ENCODE data around the gene WIPF3. TPM values are rescaled to one million over a fixed set of nuclear protein-coding genes. Genes with fewer than 3 reads are reported as not detected.

WIPF3 gene
- total and polyA plus RNA-seq, 2 donors (not counting 1 experiment from before 2014, with no cell fraction given): not detected

DNA sequence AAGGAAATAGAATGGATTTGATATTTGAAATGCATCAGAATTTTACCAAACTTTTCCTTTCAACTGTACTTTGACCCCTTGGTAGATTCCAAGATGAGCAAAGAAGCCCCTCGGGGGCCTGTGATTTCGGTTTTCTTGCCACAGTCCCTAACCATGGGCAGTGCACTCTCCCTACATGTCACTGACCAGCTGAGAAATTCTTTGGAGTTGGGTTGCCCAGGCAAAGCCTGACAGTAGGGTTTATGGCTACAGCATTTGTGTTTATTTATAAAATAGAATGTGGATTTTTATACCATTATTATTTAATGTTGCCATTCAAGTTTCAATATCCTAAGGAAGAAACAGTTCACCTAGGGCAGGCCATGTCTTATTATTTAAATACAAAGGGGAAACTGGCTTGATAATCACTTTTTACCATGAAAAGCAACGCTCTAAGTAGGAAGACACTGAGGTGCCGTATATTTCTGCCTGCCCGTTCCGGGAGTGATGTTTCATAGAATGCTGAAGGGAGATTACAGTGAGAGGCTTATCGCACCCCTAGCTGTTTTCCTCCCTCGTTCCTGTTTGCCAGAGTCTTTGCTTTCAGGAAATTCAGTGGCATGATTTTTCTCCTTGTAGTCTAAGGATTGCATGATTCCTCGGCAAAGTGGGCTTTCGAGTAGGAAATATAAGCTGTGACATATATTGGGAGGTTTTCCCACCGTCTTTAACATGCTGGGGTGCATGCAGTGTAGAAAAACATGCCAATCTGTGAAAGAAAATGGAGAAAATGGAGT, 35.8 kb downstream of the WIPF3 start:
- no peak overlapping the region for H3K4me3 Mint-ChIP-seq
- H3K9me3 ChIP-seq (ENCODE audit: control extremely low read depth in 1 of 3, control insufficient read depth in 2 of 3, insufficient read depth in 1 of 3, low read length in 2 of 3): no peaks in the 10 kb centered on the region

DNA sequence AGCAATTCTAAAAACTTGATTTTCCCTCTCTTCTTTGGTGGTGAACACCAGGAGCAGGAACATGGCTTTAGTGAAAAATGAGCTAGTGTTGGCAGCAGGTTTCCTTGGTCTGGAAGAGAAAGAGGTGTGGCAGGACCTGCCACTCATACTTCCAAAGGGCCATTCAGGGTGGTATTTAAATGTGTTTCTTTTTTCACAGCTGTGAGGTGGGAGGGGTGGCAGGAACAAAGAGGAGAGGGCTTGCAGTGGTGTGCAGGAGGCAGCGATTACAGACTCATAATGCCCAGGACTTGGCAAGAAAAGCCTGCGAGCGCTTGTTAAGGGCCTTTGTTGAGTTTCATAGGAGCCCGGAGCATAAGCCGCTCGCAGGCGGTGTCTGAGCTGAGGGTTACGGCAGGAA, 36.8 kb downstream of the WIPF3 start:
- TF ChIP-seq EZH2 (IDR thresholded peaks at IDR 0.05; ENCODE audit: borderline replicate concordance, insufficient read depth, low read depth, low read length, poor library complexity, severe bottlenecking): no peak
- TF ChIP-seq, protein P1, sequence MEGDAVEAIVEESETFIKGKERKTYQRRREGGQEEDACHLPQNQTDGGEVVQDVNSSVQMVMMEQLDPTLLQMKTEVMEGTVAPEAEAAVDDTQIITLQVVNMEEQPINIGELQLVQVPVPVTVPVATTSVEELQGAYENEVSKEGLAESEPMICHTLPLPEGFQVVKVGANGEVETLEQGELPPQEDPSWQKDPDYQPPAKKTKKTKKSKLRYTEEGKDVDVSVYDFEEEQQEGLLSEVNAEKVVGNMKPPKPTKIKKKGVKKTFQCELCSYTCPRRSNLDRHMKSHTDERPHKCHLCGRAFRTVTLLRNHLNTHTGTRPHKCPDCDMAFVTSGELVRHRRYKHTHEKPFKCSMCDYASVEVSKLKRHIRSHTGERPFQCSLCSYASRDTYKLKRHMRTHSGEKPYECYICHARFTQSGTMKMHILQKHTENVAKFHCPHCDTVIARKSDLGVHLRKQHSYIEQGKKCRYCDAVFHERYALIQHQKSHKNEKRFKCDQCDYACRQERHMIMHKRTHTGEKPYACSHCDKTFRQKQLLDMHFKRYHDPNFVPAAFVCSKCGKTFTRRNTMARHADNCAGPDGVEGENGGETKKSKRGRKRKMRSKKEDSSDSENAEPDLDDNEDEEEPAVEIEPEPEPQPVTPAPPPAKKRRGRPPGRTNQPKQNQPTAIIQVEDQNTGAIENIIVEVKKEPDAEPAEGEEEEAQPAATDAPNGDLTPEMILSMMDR (IDR thresholded peaks at IDR 0.05): no peak
- H3K4me2 ChIP-seq (replicated peaks; ENCODE audit: low read depth, low read length, poor library complexity, severe bottlenecking): no peak overlapping the region
- H3K9me3 ChIP-seq (ENCODE audit: control extremely low read depth in 1 of 3, control insufficient read depth in 2 of 3, insufficient read depth in 1 of 3, low read length in 2 of 3): no peaks in the 10 kb centered on the region
- ATAC-seq (ENCODE audit: low read depth) (no peak), DNase-seq (no peak)
- ChIA-PET CTCF (no interaction called here), POLR2A (no interaction called here)
- Mint-ChIP-seq H3K27ac (no peak overlapping the region), H3K4me1 (no peaks in the 10 kb centered on the region), H3K9me3 (ENCODE audit: insufficient read depth) (no peaks in the 10 kb centered on the region), H3K27me3 (peaks cover 35% of the 10 kb centered on the region), H3K4me3 (no peak overlapping the region)
- H3K4me1 ChIP-seq (ENCODE audit: control insufficient read depth in 2 of 2, insufficient read depth in 2 of 2, low read length in 2 of 2): no peaks in the 10 kb centered on the region
- no peak overlapping the region for H2AFZ ChIP-seq (ENCODE audit: insufficient read depth, low read depth, low read length, poor library complexity, severe bottlenecking)
- H4K20me1 ChIP-seq (ENCODE audit: control insufficient read depth, insufficient read depth, low read length, poor library complexity, severe bottlenecking): no peaks in the 10 kb centered on the region
- WGBS (ENCODE audit: insufficient coverage): 100% methylated on average over 8 of the region's 8 CpGs
- no peak overlapping the region for H3K27ac ChIP-seq (ENCODE audit: low read length in 2 of 2)
- no peak overlapping the region for H3K9ac ChIP-seq (ENCODE audit: low read length)
- intact Hi-C loops (cut with micrococcal nuclease): no loop called here
- H3K4me3 ChIP-seq (ENCODE audit: control extremely low read depth in 1 of 5, extremely low read depth in 1 of 5, insufficient read depth in 1 of 5, low read depth in 2 of 5, low read length in 4 of 5): no peak overlapping the region
- H3K79me2 ChIP-seq (ENCODE audit: control insufficient read depth, insufficient read depth, low read length): no peaks in the 10 kb centered on the region
- H3K36me3 ChIP-seq (replicated peaks in 1 of 2; ENCODE audit: control extremely low read depth in 1 of 2, control insufficient read depth in 1 of 2, extremely low read depth in 1 of 2, insufficient read depth in 2 of 2, low read length in 1 of 2): no peaks in the 10 kb centered on the region
- peaks cover 0 to 2% (median 0%) of the 10 kb centered on the region in 4 experiments for H3K27me3 ChIP-seq (replicated peaks in 1 of 4; ENCODE audit: control extremely low read depth in 1 of 4, control insufficient read depth in 3 of 4, insufficient read depth in 4 of 4, low read length in 3 of 4)

More for the DNA sequence above, 35.8 kb downstream of the WIPF3 start:
- DNase-seq: no peak
- ATAC-seq (ENCODE audit: low read depth): no peak
- no peaks in the 10 kb centered on the region for H3K36me3 ChIP-seq (replicated peaks in 1 of 2; ENCODE audit: control extremely low read depth in 1 of 2, control insufficient read depth in 1 of 2, extremely low read depth in 1 of 2, insufficient read depth in 2 of 2, low read length in 1 of 2)
- Mint-ChIP-seq H3K27ac (no peak overlapping the region), H3K27me3 (peaks cover 30% of the 10 kb centered on the region), H3K4me1 (no peaks in the 10 kb centered on the region), H3K9me3 (ENCODE audit: insufficient read depth) (no peaks in the 10 kb centered on the region)
- no peak overlapping the region for H3K27ac ChIP-seq (ENCODE audit: low read length in 2 of 2)
- no peak overlapping the region for H2AFZ ChIP-seq (ENCODE audit: insufficient read depth, low read depth, low read length, poor library complexity, severe bottlenecking)
- H3K4me3 ChIP-seq (ENCODE audit: control extremely low read depth in 1 of 5, extremely low read depth in 1 of 5, insufficient read depth in 1 of 5, low read depth in 2 of 5, low read length in 4 of 5): no peak overlapping the region
- H3K79me2 ChIP-seq (ENCODE audit: control insufficient read depth, insufficient read depth, low read length): no peaks in the 10 kb centered on the region
- intact Hi-C loops (cut with micrococcal nuclease): no loop called here
- WGBS (ENCODE audit: insufficient coverage): 93% methylated on average over 7 of the region's 11 CpGs
- POLR2A ChIA-PET: no interaction called here
- no peaks in the 10 kb centered on the region for H4K20me1 ChIP-seq (ENCODE audit: control insufficient read depth, insufficient read depth, low read length, poor library complexity, severe bottlenecking)
- H3K9ac ChIP-seq (ENCODE audit: low read length): no peak overlapping the region
- no peak for TF ChIP-seq EZH2 (IDR thresholded peaks at IDR 0.05; ENCODE audit: borderline replicate concordance, insufficient read depth, low read depth, low read length, poor library complexity, severe bottlenecking)
- TF ChIP-seq, protein P1 (IDR thresholded peaks at IDR 0.05): no peak
- H3K27me3 ChIP-seq (replicated peaks in 1 of 4; ENCODE audit: control extremely low read depth in 1 of 4, control insufficient read depth in 3 of 4, insufficient read depth in 4 of 4, low read length in 3 of 4): peaks cover 0 to 2% (median 0%) of the 10 kb centered on the region in 4 experiments
- CTCF ChIA-PET: no interaction called here
- H3K4me1 ChIP-seq (ENCODE audit: control insufficient read depth in 2 of 2, insufficient read depth in 2 of 2, low read length in 2 of 2): no peaks in the 10 kb centered on the region
- no peak overlapping the region for H3K4me2 ChIP-seq (replicated peaks; ENCODE audit: low read depth, low read length, poor library complexity, severe bottlenecking)
